H1 (cell line): ENCODE results near the gene DCUN1D3. TPM values are rescaled to one million over a fixed set of nuclear protein-coding genes. Genes with fewer than 3 reads are reported as not detected.

Experiments used
- CTCF ChIA-PET: fragments of 300-600 bp; sonication (Branson Sonifier 250); formaldehyde crosslinking; loops from one replicate; lab custom pipeline; 2021; ENCODE audit not compliant: partially characterized antibody; lab: Charles Lee
- POLR2A ChIA-PET: fragments of 300-600 bp; sonication (Branson Sonifier 250); formaldehyde crosslinking; loops from one replicate; lab custom pipeline; 2021; ENCODE audit warnings: inconsistent platforms; ENCODE audit not compliant: partially characterized antibody; lab: Charles Lee
- DNase-seq, 2 experiments: peaks; one replicate each; pipeline versions ENCODE4 v3.0.0 to v3.0.0-alpha.2; 2010 to 2022; ENCODE audit warnings: low spot score in 2 of 2, low read depth in 1 of 2, mixed read lengths in 1 of 2
- FAIRE-seq: peaks from 2 replicates; lab custom pipeline; 2011; peaks lifted over from hg19 to GRCh38; lab: Jason Lieb, UNC
- H2AFZ ChIP-seq: 2 replicates; pipeline ENCODE4 v1.8.1; 2012; ENCODE audit warnings: low read length, inconsistent platforms
- H2AK5ac ChIP-seq: 2 replicates; pipeline ENCODE4 v1.6.1; 2013; ENCODE audit warnings: low read depth, low read length
- H2BK120ac ChIP-seq: replicated peaks from 2 replicates; pipeline ENCODE3; 2013; ENCODE audit warnings: low read depth, low read length, inconsistent platforms
- H2BK12ac ChIP-seq: 2 replicates; pipeline ENCODE4 v1.6.1; 2013; ENCODE audit warnings: low read depth, low read length
- H2BK15ac ChIP-seq: 2 replicates; pipeline ENCODE4 v1.6.1; 2013; ENCODE audit warnings: low read length
- H2BK20ac ChIP-seq: 2 replicates; pipeline ENCODE4 v1.6.1; 2013; ENCODE audit warnings: low read length
- H2BK5ac ChIP-seq: 2 replicates; pipeline ENCODE4 v1.6.1; 2013; ENCODE audit warnings: low read depth, low read length
- H3K14ac ChIP-seq: 2 replicates; pipeline ENCODE4 v1.6.1; 2013; ENCODE audit warnings: inconsistent platforms; ENCODE audit not compliant: insufficient read length
- H3K18ac ChIP-seq: 2 replicates; pipeline ENCODE4 v1.6.1; 2013; ENCODE audit warnings: low read length; ENCODE audit errors: extremely low read depth
- H3K23ac ChIP-seq: 2 replicates; pipeline ENCODE4 v1.6.1; 2013; ENCODE audit warnings: inconsistent platforms; ENCODE audit not compliant: insufficient read length
- H3K23me2 ChIP-seq: 2 replicates; pipeline ENCODE4 v1.6.1; 2013; ENCODE audit warnings: low read depth, low read length
- H3K27ac ChIP-seq: 2 replicates; pipeline ENCODE4 v1.6.1; 2011; ENCODE audit warnings: low read depth, low read length, inconsistent platforms
- H3K27me3 ChIP-seq, 4 experiments: replicated peaks in 1 of 4; 1 replicate in 1 of 4; 2 replicates in 3 of 4; pipeline versions ENCODE4 v1.6.1 to v1.8.1; 2011 to 2013; ENCODE audit warnings: low read length in 3 of 4, mild to moderate bottlenecking in 3 of 4, inconsistent platforms in 2 of 4, mixed read lengths in 2 of 4, moderate library complexity in 1 of 4; ENCODE audit not compliant: control insufficient read depth in 3 of 4, insufficient read depth in 3 of 4; ENCODE audit errors: extremely low read depth in 1 of 4
- H3K36me3 ChIP-seq, 4 experiments: 2 replicates each; pipeline versions ENCODE4 v1.6.1 to v1.8.1; 2011 to 2013; ENCODE audit warnings: mild to moderate bottlenecking in 4 of 4, low read length in 3 of 4, moderate library complexity in 2 of 4, control low read depth in 1 of 4, inconsistent platforms in 1 of 4; ENCODE audit not compliant: insufficient read depth in 4 of 4, control insufficient read depth in 2 of 4
- H3K4ac ChIP-seq: replicated peaks from 2 replicates; pipeline ENCODE3; 2013; ENCODE audit warnings: low read length, low read depth, mixed read lengths, inconsistent platforms; ENCODE audit not compliant: insufficient read length
- H3K4me1 ChIP-seq, 4 experiments: replicated peaks in 1 of 4; 1 replicate in 1 of 4; 2 replicates in 3 of 4; pipeline versions ENCODE4 v1.6.1 to v1.8.1; 2011 to 2013; ENCODE audit warnings: low read length in 3 of 4, inconsistent platforms in 2 of 4, mixed read lengths in 1 of 4; ENCODE audit not compliant: insufficient read depth in 4 of 4, control insufficient read depth in 3 of 4
- H3K4me2 ChIP-seq, 2 experiments: 2 replicates each; pipeline versions ENCODE4 v1.6.1 to v1.8.1; 2011 to 2013; ENCODE audit warnings: low read depth in 2 of 2, low read length in 2 of 2, control low read depth in 1 of 2, inconsistent platforms in 1 of 2, mild to moderate bottlenecking in 1 of 2; ENCODE audit not compliant: insufficient read depth in 1 of 2
- H3K4me3 ChIP-seq, 4 experiments: fragments of 200-600, 300-600 bp in 1 of 4; sonication (generic), shearing (Covaris generic), sonication (Bioruptor Twin) in 1 of 4; 2 replicates each; pipeline versions ENCODE4 v1.5.1 to v1.8.1; 2011 to 2016; ENCODE audit warnings: low read length in 4 of 4, low read depth in 3 of 4, control low read depth in 2 of 4, inconsistent platforms in 2 of 4, mild to moderate bottlenecking in 2 of 4, mixed read lengths in 1 of 4, moderate library complexity in 1 of 4; ENCODE audit not compliant: insufficient read depth in 2 of 4; ENCODE audit errors: extremely low read depth in 1 of 4
- H3K56ac ChIP-seq: replicated peaks from 2 replicates; pipeline ENCODE3; 2013; ENCODE audit warnings: low read depth, mild to moderate bottlenecking, mixed read lengths, low read length, inconsistent platforms; ENCODE audit not compliant: insufficient read length
- H3K79me1 ChIP-seq: 2 replicates; pipeline ENCODE4 v1.6.1; 2013; ENCODE audit warnings: low read depth, low read length, control low read depth
- H3K79me2 ChIP-seq, 2 experiments: 2 replicates each; pipeline versions ENCODE4 v1.6.1 to v1.8.1; 2012 to 2013; ENCODE audit warnings: low read length in 2 of 2, mild to moderate bottlenecking in 2 of 2, inconsistent platforms in 1 of 2; ENCODE audit not compliant: insufficient read depth in 2 of 2, control insufficient read depth in 1 of 2
- H3K9ac ChIP-seq, 4 experiments: replicated peaks in 1 of 4; 1 replicate in 1 of 4; 2 replicates in 3 of 4; pipeline versions ENCODE4 v1.6.1 to v1.8.1; 2011 to 2013; ENCODE audit warnings: low read depth in 3 of 4, low read length in 3 of 4, control low read depth in 2 of 4, mild to moderate bottlenecking in 2 of 4, moderate library complexity in 2 of 4, inconsistent platforms in 1 of 4; ENCODE audit errors: extremely low read depth in 1 of 4
- H3K9me3 ChIP-seq, 2 experiments: 2 replicates each; pipeline versions ENCODE4 v1.6.1 to v1.8.1; 2012 to 2013; ENCODE audit warnings: mild to moderate bottlenecking in 2 of 2, moderate library complexity in 2 of 2, control low read depth in 1 of 2, inconsistent platforms in 1 of 2, low read depth in 1 of 2, low read length in 1 of 2, mixed read lengths in 1 of 2; ENCODE audit not compliant: insufficient read depth in 2 of 2
- H4K20me1 ChIP-seq, 2 experiments: replicated peaks in 1 of 2; 2 replicates each; pipeline versions ENCODE3 to v1.8.1; 2011 to 2013; ENCODE audit warnings: inconsistent platforms in 2 of 2, low read length in 2 of 2, mild to moderate bottlenecking in 1 of 2; ENCODE audit not compliant: insufficient read depth in 2 of 2, control insufficient read depth in 1 of 2
- H4K5ac ChIP-seq: 2 replicates; pipeline ENCODE4 v1.6.1; 2013; ENCODE audit warnings: low read length, low read depth, mixed read lengths, inconsistent platforms; ENCODE audit not compliant: insufficient read length
- H4K8ac ChIP-seq: 2 replicates; pipeline ENCODE4 v1.8.0; 2013; ENCODE audit warnings: mild to moderate bottlenecking, moderate library complexity, low read length, inconsistent platforms; ENCODE audit not compliant: insufficient read depth; ENCODE audit errors: extremely low read depth
- H4K91ac ChIP-seq: replicated peaks from 2 replicates; pipeline ENCODE3; 2013; ENCODE audit warnings: low read length, mixed read lengths, inconsistent platforms; ENCODE audit not compliant: insufficient read length
- ASH2L ChIP-seq: fragments of 200-600, 300-600 bp; sonication (generic); IDR thresholded peaks from one replicate; pipeline ENCODE4 v1.7.1; 2017; ENCODE audit warnings: low read length
- CEBPB ChIP-seq: IDR thresholded peaks from 2 replicates; pipeline ENCODE4 v1.6.1; 2012; ENCODE audit warnings: low read depth, low read length
- HDAC2 ChIP-seq, 2 experiments: fragments of 300-600 bp in 1 of 2; sonication (generic) in 1 of 2; IDR thresholded peaks; 2 replicates each; pipeline ENCODE4 v1.6.1; 2011 to 2012; ENCODE audit warnings: low read depth in 2 of 2, low read length in 2 of 2, mild to moderate bottlenecking in 2 of 2, moderate library complexity in 2 of 2, borderline replicate concordance in 1 of 2, inconsistent platforms in 1 of 2
- MAFK ChIP-seq: IDR thresholded peaks from 2 replicates; pipeline ENCODE4 v1.6.1; 2012; ENCODE audit warnings: low read depth, mild to moderate bottlenecking, improper control_type of control experiment, low read length
- SIN3A ChIP-seq, 2 experiments: IDR thresholded peaks in 1 of 2; conservative IDR thresholded peaks in 1 of 2; 2 replicates each; pipeline ENCODE4 v1.6.1; 2011 to 2012; ENCODE audit warnings: low read length in 2 of 2, improper control_type of control experiment in 1 of 2, low read depth in 1 of 2, mild to moderate bottlenecking in 1 of 2
- SRF ChIP-seq: IDR thresholded peaks from 2 replicates; pipeline ENCODE4 v1.6.1; 2011; ENCODE audit warnings: mild to moderate bottlenecking, low read depth, low read length, moderate library complexity
- WGBS, 2 experiments: shearing (Covaris generic) in 1 of 2; methylation state at CpG; one replicate each; pipeline versions ENCODE4 v1.1.6 to v1.1.7; 2013 to 2015; ENCODE audit warnings: low lambda C conversion rate in 2 of 2, mixed read lengths in 2 of 2, inconsistent platforms in 1 of 2, low coverage in 1 of 2, missing lambda C conversion rate in 1 of 2; ENCODE audit not compliant: insufficient replicate concordance in 2 of 2, insufficient coverage in 1 of 2, insufficient read length in 1 of 2; ENCODE audit errors: extremely low coverage in 1 of 2, missing lambda C conversion rate in 1 of 2; 5-methylcytosine and 5-hydroxymethylcytosine counted together
- polyA plus RNA-seq, 7 experiments: library from polyadenylated mRNA; depleted of rRNA in 3 of 7; stranded (reverse) in 5 of 7; unstranded in 2 of 7; fragments of >200 nt in 5 of 7; fragments of 200-250 nt in 2 of 7; gene quantifications; 1 replicate in 5 of 7; 2 replicates in 1 of 7; 4 replicates in 1 of 7; pipeline versions ENCODE4 v1.2.1 to v1.2.3, GENCODE V29; 2011 to 2013; ENCODE audit warnings: missing spikeins in 2 of 7, mixed read lengths in 2 of 7
- total RNA-seq: library from RNA; stranded (reverse); fragmentation: NEBNext Ultra II Directional; extraction: Animal tissue kit (Norgen Biotek cat#: 25700); gene quantifications from 2 replicates; pipeline ENCODE4 v1.2.1, GENCODE V29; 2021
- TF ChIP-seq, protein P1 (sequence below): IDR thresholded peaks from 2 replicates; pipeline ENCODE4 v1.6.1; 2012; ENCODE audit warnings: low read length, inconsistent platforms

DCUN1D3 gene
- total and polyA plus RNA-seq, 2 of the 8 experiments (the other 6 are each of a cell fraction or from before 2014, with no cell fraction given) = 3.5 to 18.2 TPM

DNA sequence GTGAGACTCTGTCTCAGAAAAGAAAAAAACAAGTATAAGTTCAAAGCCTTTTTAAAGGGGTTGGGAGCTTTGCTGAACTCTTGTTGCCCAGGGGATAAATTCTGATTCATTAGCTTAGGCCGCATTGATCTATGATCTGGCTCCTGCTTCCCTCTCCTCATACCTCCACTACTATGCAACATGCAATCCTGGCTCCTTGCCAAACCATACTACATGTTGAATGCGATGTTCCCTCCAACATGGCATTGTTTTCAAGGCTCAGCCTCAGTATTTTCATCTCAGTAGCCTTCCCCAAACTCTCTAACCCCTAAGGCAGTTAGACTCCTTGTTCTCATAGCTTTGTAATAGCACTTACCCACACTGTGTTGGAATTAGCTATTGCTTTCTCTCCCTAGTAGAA lies 87.6 kb downstream of the DCUN1D3 start:
- Histone ChIP-seq H3K23ac (no peak overlapping the region), H2AK5ac (no peak overlapping the region), H3K79me2 (no peaks in the 10 kb centered on the region), H2BK15ac (no peak overlapping the region), H3K14ac (no peak overlapping the region), H3K4me2 (no peak overlapping the region), H2AFZ (no peak overlapping the region), H4K20me1 (no peaks in the 10 kb centered on the region), H2BK5ac (no peak overlapping the region), H3K4me1 (0 out of 7 replicates have a peak, but pooled peaks cover 0 to 3% (median 0%) of the 10 kb centered on the region in 4 experiments), H3K23me2 (no peaks in the 10 kb centered on the region), H3K36me3 (peaks cover 0 to 5% (median 2%) of the 10 kb centered on the region in 4 experiments; a peak in 3 of 8 replicates), H2BK120ac (no peak overlapping the region), H3K79me1 (no peaks in the 10 kb centered on the region), H3K27me3 (no peaks in the 10 kb centered on the region), H3K56ac (no peak overlapping the region), H3K9me3 (no peaks in the 10 kb centered on the region), H4K8ac (no peak overlapping the region; the same call in 1 of the 2 replicates), H3K4me3 (no peak overlapping the region), H2BK12ac (no peak overlapping the region), H3K9ac (no peak overlapping the region), H4K5ac (no peak overlapping the region), H2BK20ac (no peak overlapping the region), H4K91ac (no peak overlapping the region), H3K18ac (no peak overlapping the region), H3K27ac (no peak overlapping the region), H3K4ac (no peak overlapping the region)
- FAIRE-seq (no peak), DNase-seq (no peak)
- POLR2A ChIA-PET = no interaction called here
- WGBS, 2 experiments = 89% methylated on average over 2 of the region's 2 CpGs; no CpG with 5 or more reads in 1 of the 2 experiments
- TF ChIP-seq ASH2L = no peak
- TF ChIP-seq, protein P1, sequence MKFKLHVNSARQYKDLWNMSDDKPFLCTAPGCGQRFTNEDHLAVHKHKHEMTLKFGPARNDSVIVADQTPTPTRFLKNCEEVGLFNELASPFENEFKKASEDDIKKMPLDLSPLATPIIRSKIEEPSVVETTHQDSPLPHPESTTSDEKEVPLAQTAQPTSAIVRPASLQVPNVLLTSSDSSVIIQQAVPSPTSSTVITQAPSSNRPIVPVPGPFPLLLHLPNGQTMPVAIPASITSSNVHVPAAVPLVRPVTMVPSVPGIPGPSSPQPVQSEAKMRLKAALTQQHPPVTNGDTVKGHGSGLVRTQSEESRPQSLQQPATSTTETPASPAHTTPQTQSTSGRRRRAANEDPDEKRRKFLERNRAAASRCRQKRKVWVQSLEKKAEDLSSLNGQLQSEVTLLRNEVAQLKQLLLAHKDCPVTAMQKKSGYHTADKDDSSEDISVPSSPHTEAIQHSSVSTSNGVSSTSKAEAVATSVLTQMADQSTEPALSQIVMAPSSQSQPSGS = no peak
- no peak for TF ChIP-seq MAFK
- TF ChIP-seq CEBPB = no peak
- TF ChIP-seq SRF = no peak
- no peak for TF ChIP-seq HDAC2 (IDR thresholded peaks at IDR 0.05; ENCODE audit: borderline replicate concordance in 1 of 2, low read depth in 2 of 2, low read length in 2 of 2)
- TF ChIP-seq SIN3A (conservative IDR thresholded peaks at IDR 0.05 in 1 of 2, IDR thresholded peaks at IDR 0.05 in 1 of 2; ENCODE audit: low read depth in 1 of 2, low read length in 2 of 2) = no peak
- CTCF ChIA-PET = interaction anchor here (0.6 to 1.6 kb wide), 5 partner anchors 13 to 620 kb away, joined by 3 to 4 read pairs (median 3); no protein-coding TSS in a partner anchor
